Stomach smooth muscle (tissue), 2 donors: ENCODE data around the gene IFIT2.

Source experiments
- H3K27ac ChIP-seq: one replicate; pipeline ENCODE4 v1.7.0; 2013; ENCODE audit warnings: mild to moderate bottlenecking, low read length, inconsistent platforms
- H3K27me3 ChIP-seq, 2 donors: one replicate each; pipeline ENCODE4 v1.7.0; 2013; ENCODE audit warnings: low read length in 2 of 2; ENCODE audit not compliant: insufficient read depth in 2 of 2, control insufficient read depth in 1 of 2
- H3K36me3 ChIP-seq, 2 donors: one replicate each; pipeline ENCODE4 v1.7.0; 2013; ENCODE audit warnings: low read length in 2 of 2; ENCODE audit not compliant: control insufficient read depth in 2 of 2, insufficient read depth in 2 of 2
- H3K4me1 ChIP-seq: one replicate; pipeline ENCODE4 v1.7.0; 2013; ENCODE audit warnings: low read length; ENCODE audit not compliant: control insufficient read depth, insufficient read depth
- H3K4me3 ChIP-seq, 2 donors: one replicate each; pipeline ENCODE4 v1.7.0; 2013; ENCODE audit warnings: low read length in 2 of 2
- H3K9ac ChIP-seq, 2 donors: one replicate each; pipeline ENCODE4 v1.7.0; 2013; ENCODE audit warnings: low read length in 2 of 2, mild to moderate bottlenecking in 1 of 2
- H3K9me3 ChIP-seq, 2 donors: one replicate each; pipeline ENCODE4 v1.7.0; 2013; ENCODE audit warnings: low read length in 2 of 2; ENCODE audit not compliant: control insufficient read depth in 2 of 2
- donor health status: healthy.
- donor health status: Pancreatic carcinoma.

IFIT2 gene

GRCh38 chr10:89263531-89263930 lies 38.3 kb upstream of the IFIT2 start:
- Histone ChIP-seq H3K27ac (no peak overlapping the region), H3K27me3 (no peaks in the 10 kb centered on the region)

GRCh38 chr10:89266721-89267453 lies 35.0 kb upstream of the IFIT2 start:
- no peaks in the 10 kb centered on the region for H3K27me3 ChIP-seq
- H3K9ac ChIP-seq: no peak overlapping the region
- no peaks in the 10 kb centered on the region for H3K9me3 ChIP-seq
- H3K4me3 ChIP-seq: no peak overlapping the region
- no peaks in the 10 kb centered on the region for H3K36me3 ChIP-seq
- no peaks in the 10 kb centered on the region for H3K4me1 ChIP-seq
- no peak overlapping the region for H3K27ac ChIP-seq

More at GRCh38 chr10:89263531-89263930, 38.3 kb upstream of the IFIT2 start:
- Histone ChIP-seq H3K9me3 (no peaks in the 10 kb centered on the region), H3K9ac (no peak overlapping the region), H3K4me1 (peaks cover 2% of the 10 kb centered on the region), H3K36me3 (no peaks in the 10 kb centered on the region), H3K4me3 (no peak overlapping the region)

DNA sequence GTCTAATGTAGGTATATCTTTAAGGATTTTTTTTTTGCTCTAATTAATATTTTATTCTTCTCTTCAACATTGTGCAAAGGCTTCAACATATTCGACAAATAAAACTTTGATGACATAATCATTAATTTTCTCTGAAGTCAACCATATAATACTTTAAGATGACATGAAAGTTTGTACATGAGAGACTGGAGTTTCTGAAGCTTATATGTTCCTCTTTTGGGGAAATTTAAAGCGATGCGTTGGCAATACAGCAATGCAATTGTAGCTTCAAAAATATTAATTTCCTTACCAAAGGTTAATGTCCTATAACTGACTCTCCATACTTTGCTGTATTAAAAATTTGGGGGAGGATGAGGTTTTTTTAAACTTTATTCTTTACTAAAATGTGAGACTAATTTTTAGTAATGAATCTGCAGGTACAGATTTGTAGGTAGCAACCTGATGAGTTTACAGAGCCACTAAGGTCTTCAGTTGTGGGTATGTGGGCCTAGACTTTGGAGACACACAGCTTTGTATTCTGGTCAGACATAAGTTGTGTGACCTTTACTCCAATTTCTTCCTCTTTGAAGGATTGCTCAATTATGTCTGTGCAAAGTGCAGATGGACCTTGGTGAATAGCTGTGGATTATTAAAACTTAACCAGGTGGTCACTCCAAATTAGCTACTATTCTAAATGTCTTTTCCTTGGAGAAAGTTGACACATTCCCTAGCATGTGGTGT lies 32.3 kb upstream of the IFIT2 start:
- H3K36me3 ChIP-seq: no peaks in the 10 kb centered on the region
- H3K27ac ChIP-seq: no peak overlapping the region
- H3K9me3 ChIP-seq: no peaks in the 10 kb centered on the region
- H3K4me1 ChIP-seq: no peaks in the 10 kb centered on the region
- no peaks in the 10 kb centered on the region for H3K27me3 ChIP-seq
- no peak overlapping the region for H3K9ac ChIP-seq
- H3K4me3 ChIP-seq: no peak overlapping the region

GRCh38 chr10:89270153-89270483 lies 31.7 kb upstream of the IFIT2 start:
- no peak overlapping the region for H3K27ac ChIP-seq
- no peaks in the 10 kb centered on the region for H3K4me1 ChIP-seq
- no peaks in the 10 kb centered on the region for H3K27me3 ChIP-seq
- no peak overlapping the region for H3K9ac ChIP-seq
- H3K4me3 ChIP-seq: no peak overlapping the region
- no peaks in the 10 kb centered on the region for H3K9me3 ChIP-seq
- H3K36me3 ChIP-seq: no peaks in the 10 kb centered on the region

GRCh38 chr10:89271532-89271931 lies 30.3 kb upstream of the IFIT2 start:
- Histone ChIP-seq H3K27ac (no peak overlapping the region), H3K27me3 (no peaks in the 10 kb centered on the region), H3K36me3 (no peaks in the 10 kb centered on the region), H3K4me1 (no peaks in the 10 kb centered on the region), H3K9ac (no peak overlapping the region), H3K9me3 (no peaks in the 10 kb centered on the region), H3K4me3 (no peak overlapping the region)

GRCh38 chr10:89273680-89274079 lies 28.2 kb upstream of the IFIT2 start:
- H3K27ac ChIP-seq: no peak overlapping the region
- no peak overlapping the region for H3K4me3 ChIP-seq
- no peaks in the 10 kb centered on the region for H3K27me3 ChIP-seq
- H3K36me3 ChIP-seq: no peaks in the 10 kb centered on the region
- no peak overlapping the region for H3K9ac ChIP-seq
- no peaks in the 10 kb centered on the region for H3K9me3 ChIP-seq
- H3K4me1 ChIP-seq: peaks cover 7% of the 10 kb centered on the region

DNA sequence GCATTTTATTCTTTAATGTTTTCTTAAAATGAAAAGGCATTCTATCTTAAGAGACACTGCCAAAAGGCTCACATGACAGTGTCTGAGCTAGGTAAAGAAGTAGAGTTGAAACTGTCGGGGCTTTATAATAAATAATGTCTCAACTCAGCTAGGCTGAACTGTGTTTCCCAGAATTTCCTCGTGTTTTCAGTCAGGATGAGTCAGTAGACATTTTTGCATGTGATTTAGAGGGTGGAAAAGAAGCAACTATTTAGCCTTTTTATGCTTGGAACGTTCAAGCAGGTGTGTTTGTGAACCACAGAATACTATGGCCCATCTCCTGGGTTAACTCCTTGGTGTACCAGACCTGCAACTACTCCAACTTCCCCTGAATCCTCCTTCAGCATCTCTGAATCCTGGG lies 26.9 kb upstream of the IFIT2 start:
- no peaks in the 10 kb centered on the region for H3K27me3 ChIP-seq
- no peaks in the 10 kb centered on the region for H3K36me3 ChIP-seq
- no peak overlapping the region for H3K27ac ChIP-seq
- no peak overlapping the region for H3K9ac ChIP-seq
- H3K9me3 ChIP-seq: no peaks in the 10 kb centered on the region
- H3K4me3 ChIP-seq: no peak overlapping the region
- peaks cover 7% of the 10 kb centered on the region for H3K4me1 ChIP-seq

GRCh38 chr10:89275383-89275782 lies 26.5 kb upstream of the IFIT2 start:
- Histone ChIP-seq H3K9ac (no peak overlapping the region), H3K36me3 (no peaks in the 10 kb centered on the region), H3K4me3 (no peak overlapping the region), H3K4me1 (peaks cover 7% of the 10 kb centered on the region), H3K27ac (no peak overlapping the region), H3K27me3 (no peaks in the 10 kb centered on the region), H3K9me3 (no peaks in the 10 kb centered on the region)

GRCh38 chr10:89278034-89278535 lies 23.8 kb upstream of the IFIT2 start:
- Histone ChIP-seq H3K4me3 (peak overlapping the region in 1 of 2 donors; percentile 16), H3K9me3 (no peaks in the 10 kb centered on the region), H3K9ac (peak overlapping the region in 1 of 2 donors; percentile 1), H3K27ac (peak overlapping the region; percentile 42), H3K36me3 (no peaks in the 10 kb centered on the region), H3K27me3 (no peaks in the 10 kb centered on the region), H3K4me1 (peaks cover 9% of the 10 kb centered on the region)

- Histone ChIP-seq H3K9ac (no peak overlapping the region), H3K9me3 (no peaks in the 10 kb centered on the region), H3K36me3 (no peaks in the 10 kb centered on the region), H3K27ac (no peak overlapping the region), H3K4me3 (no peak overlapping the region), H3K4me1 (peaks cover 17% of the 10 kb centered on the region), H3K27me3 (no peaks in the 10 kb centered on the region)
These were observed 22.9 kb upstream of the IFIT2 start for GRCh38 chr10:89278900-89279392.

GRCh38 chr10:89279421-89279869 lies 22.4 kb upstream of the IFIT2 start:
- H3K27ac ChIP-seq: no peak overlapping the region
- H3K36me3 ChIP-seq: no peaks in the 10 kb centered on the region
- no peak overlapping the region for H3K4me3 ChIP-seq
- no peaks in the 10 kb centered on the region for H3K9me3 ChIP-seq
- no peaks in the 10 kb centered on the region for H3K27me3 ChIP-seq
- peaks cover 22% of the 10 kb centered on the region for H3K4me1 ChIP-seq
- H3K9ac ChIP-seq: no peak overlapping the region
